CD4-positive, alpha-beta T cell treated with Interleukin-1 beta for 1 hour (primary cell): ENCODE data around the gene CMTM6.
"Not testable (repeated sequence)": the region's sequence is repeated elsewhere in the genome, so short reads cannot be mapped to it uniquely, and the experiment has no call there.

Source experiments
- DNase-seq, 2 donors: peaks; one replicate each; pipeline ENCODE4 v3.0.0-alpha.2; 2020 to 2022

The CMTM6 gene

DNA sequence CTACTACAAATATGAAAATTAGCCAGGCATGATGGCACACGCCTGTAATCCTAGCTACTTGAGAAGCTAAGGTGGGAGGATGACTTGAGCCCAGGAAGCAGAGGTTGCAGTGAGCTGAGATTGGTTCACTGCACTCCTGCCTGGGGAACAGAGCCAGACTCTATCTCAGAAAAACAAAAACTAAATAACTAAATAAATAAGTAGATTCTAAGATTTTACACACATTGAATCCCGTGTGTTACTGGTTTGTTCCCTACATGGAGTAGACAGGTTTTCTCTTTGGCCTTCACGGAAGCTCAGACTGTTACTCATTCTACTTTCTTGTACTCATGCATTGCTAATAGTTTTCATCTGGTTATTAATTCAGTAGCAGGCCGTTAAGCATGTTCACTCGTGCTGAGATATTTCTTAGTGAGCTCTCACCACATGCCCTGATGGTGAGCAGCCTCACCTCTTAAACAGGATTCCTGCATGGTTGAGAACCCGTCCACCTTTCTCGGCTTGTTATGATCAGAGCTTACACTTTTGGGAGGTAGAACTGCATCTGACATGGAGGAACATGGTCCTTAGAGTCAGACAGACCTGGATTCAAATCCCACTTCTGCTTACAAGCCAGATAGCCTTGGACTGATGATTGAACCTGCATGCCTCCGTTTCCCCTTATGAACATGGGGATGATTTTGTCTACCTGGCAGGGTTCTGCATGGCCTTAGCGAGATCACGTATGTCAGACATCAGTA lies 61.9 kb downstream of the CMTM6 start:
- DNase-seq: no peak

DNA sequence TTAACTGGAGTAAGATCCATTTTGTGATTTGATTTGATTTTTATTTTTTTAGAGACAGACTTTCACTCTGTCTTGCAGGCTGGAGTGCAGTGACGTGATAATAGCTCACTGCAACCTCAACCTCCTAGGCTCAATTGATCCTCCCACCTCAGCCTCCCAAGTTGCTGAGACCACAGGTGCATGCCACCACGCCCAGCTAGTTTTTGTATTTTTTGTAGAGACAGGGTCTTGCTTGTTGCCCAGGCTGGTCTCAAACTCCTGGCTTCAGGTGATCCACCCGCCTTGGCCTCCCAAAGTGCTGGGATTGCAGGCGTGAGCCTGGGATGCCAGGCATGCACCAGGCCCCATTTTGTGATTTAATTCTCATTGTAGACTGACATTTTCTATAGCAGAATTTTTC lies 63.2 kb downstream of the CMTM6 start:
- not testable (repeated sequence) for DNase-seq

DNA sequence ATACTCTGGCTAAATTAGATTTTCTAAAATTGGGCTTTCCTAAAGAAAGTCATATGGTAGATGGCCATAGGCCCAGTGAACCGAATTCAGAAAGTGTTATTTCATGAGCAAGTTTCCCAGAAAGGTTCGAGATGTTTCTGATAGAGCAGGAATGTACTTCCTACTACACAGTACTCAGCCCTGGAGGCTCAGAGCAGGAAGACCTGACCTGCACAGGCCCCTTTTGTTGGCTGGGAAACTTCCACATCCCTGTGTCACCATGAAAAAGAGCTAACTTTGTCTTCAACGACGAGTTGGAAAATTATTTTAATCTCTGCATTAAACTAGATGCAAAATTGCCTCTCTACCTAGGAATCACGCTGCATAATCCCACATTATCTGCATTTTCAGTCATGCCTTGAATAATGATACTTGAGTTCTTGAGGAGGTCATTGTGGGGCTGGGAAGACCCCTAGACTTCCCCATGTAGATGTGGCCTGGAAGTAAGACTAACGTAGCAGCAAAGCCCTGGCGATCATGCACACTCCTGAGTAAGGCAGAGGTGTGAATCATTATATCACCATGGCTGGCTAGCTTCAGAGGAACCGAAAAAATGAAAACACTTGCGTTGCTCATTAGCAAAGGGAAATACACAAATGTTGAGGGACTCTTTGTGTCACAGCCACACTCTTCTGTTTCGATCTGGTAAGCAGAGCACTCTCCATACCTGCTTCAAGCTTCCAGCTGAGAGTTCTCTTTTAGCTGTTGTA lies 63.9 kb downstream of the CMTM6 start:
- DNase-seq: peak in 1 of 2 donors; percentile 29

DNA sequence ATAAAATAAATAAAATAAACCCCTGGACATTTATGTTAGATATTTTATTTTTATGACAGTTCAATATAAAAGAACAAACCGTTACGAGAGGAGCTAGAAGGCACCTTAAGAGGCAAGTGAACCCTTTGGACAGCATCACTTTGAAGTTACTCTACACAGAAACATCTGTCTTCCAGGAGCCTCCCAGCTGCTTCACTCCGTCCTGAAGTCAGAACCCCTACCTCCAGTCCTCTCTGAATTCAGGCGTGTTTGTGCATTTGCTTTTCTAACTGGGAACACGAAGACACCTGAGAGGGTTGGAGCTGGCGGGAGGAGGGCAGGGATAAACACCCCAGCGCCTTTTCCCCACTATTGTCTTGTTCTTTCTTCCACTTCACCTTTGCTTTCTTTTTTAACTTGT lies 64.8 kb downstream of the CMTM6 start:
- no peak for DNase-seq

DNA sequence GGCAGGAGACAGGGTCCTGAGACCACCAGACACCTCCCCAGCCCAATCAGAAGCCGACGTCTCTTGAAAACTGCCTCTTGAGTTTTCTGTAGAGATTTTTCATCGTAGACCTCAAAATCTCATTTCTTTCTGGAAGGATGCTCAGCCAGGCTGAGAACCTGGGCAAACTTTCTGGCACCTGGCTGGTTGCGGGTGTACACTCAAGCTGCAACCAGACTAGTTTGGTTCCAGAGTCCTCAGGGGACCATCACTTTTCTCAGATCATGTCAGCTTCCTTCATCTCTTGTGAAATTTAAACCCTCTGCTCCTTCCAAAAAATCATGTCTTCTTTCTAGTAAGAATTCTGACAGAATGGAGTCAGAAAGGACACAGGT lies 65.8 kb downstream of the CMTM6 start:
- DNase-seq: no peak

DNA sequence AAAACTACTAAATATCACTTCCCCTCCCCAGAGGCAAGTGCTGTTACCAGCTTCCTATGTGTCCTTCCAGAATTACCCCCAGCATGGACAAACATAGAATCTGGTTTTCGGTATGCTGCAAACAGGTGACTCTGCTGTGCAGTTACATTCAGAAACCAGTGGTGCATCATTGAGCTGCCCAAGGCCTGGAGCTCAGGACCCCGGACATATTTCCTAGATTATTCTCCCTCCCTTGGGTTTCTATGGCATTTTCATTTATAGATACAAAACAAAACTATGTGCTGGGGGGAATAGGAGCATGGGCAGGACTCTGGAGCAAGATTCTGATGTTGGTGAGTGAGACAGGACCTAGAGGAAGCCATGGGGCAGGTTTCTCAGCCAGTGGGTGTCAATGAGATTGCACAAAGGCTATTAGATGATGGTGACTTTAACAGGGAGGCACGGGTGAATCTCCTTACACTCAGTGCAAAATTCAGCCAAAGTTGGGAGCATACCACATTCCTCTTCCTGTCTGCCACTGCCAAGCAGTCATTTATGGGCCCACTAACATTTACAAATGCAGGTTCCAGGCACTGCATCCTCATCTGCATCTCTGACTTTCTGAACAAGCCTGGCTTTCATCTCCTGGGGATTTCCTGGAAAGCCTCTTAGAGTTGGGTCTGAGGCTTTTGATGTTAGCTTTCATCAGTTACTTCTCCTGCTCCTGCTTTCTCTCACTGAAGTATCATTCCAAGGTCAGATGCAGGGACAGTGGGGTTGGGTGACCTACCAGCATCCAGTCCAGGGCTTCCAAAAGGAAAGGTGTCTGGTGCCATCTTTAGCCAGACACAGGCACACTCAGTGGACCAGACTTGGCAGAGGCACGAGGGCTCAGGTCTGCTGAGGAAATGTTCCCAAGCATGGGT lies 66.5 kb downstream of the CMTM6 start:
- DNase-seq: no peak

DNA sequence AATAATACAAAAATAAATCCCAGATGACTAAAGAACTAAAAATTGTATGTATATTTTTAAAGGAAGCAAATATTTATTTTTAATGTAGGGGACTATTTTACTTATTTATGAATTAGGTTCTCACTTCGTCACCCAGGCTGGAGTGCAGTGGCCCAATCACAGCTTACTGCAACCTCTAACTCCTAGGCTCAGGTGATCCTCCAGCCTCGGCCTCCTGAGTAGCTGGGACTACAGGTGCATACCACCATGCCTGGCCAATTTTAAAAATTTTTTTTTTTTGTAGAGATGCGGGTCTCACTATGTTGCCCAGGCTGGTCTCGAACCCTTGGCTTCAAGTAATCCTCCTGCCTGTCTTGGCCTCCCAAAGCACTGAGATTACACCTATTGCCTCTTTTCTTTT lies 68.4 kb downstream of the CMTM6 start:
- no peak for DNase-seq

DNA sequence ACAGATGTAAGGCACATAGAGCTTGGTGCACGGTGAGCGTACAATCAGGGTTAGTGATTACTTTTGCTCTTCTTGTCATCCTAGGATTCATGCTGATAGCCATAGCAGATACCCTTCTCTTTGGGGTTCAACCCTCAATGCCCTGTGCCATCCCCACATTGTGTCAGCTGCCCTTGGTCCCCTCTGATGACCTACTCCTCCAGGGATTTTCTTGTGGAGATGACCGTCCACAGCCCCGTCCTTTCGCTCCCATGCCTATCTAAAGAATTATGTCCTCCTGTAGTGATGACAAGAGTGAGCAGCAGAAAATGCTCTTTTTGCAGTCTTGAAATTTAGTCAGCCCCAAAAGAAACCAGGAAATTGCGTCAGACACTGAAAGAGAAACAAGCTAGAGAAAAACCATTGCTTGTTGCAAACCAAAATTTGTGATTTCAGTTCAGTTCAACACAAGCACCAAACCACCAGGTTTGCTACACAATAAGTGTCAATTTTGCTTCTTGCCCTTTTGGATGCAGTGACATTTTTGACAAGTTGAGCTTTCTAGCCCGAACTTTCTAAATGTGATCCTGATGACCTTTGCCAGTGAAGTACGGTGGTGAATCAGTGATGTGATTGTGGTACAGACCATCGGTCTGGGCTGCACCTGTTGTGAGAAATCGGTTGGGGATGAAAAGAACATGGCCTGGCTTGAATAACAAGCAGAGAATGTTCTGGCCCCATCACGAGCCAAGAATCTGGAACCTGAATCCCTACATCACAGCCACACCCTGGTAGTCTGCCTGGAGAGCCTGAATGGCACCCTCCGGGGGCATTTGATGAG lies 69.7 kb downstream of the CMTM6 start:
- peak; percentile 13 to 71 for DNase-seq

DNA sequence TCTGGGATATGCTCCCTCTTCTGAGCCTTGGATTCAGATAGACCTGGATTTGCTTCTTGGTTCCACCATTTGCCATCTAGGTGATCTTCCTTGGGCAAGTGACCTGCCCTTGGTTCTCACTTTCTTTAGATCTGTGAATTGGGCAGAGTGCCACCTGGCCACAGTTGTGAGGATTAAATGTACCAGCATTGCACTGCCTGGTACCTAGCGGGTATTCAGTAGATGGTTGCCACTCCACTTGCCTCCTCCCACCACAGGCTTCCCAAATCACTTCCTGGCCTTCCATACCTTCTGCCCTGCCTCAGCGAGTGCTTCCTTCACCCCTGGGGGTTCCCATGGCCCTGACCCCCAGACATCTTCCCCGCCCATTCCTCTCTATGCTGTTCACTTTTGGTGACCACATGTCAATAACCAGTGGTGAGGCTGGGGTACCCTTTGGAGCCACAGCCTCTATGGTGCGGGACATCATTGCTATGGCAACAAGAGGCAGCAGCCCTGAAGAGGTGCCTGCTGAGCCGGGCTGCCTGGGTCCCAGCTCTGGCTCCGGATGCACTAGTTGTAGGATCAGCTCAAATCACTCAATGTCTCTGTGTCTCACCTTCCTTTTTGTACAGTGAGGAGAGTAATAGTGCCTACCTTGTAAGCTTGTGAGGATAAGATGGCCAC lies 70.5 kb downstream of the CMTM6 start:
- DNase-seq: peak; percentile 23 to 43

DNA sequence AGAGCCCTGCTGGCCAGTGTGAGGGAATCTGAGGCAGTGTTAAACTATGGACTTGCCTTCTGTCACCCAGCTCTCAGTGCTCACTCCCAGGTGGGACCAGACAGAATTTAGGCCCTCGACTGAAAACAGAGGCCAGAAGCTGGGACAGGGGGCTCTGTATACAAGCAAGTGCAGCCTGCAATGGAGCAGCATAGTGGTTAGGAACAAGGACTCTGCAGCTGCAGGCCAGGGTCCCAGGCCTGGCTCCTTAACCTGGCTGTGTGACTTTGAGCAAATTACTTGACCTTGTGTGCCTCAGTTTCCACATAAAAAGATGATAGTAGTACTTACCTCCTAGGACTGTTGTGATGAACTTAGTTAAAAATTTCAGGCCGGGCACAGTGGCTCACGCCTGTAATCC lies 71.2 kb downstream of the CMTM6 start:
- no peak for DNase-seq
